Measurements from ENCODE around the gene LZTR1.
"Not testable (repeated sequence)": the region's sequence is repeated elsewhere in the genome, so short reads cannot be mapped to it uniquely, and the experiment has no call there.

Gene LZTR1

DNA sequence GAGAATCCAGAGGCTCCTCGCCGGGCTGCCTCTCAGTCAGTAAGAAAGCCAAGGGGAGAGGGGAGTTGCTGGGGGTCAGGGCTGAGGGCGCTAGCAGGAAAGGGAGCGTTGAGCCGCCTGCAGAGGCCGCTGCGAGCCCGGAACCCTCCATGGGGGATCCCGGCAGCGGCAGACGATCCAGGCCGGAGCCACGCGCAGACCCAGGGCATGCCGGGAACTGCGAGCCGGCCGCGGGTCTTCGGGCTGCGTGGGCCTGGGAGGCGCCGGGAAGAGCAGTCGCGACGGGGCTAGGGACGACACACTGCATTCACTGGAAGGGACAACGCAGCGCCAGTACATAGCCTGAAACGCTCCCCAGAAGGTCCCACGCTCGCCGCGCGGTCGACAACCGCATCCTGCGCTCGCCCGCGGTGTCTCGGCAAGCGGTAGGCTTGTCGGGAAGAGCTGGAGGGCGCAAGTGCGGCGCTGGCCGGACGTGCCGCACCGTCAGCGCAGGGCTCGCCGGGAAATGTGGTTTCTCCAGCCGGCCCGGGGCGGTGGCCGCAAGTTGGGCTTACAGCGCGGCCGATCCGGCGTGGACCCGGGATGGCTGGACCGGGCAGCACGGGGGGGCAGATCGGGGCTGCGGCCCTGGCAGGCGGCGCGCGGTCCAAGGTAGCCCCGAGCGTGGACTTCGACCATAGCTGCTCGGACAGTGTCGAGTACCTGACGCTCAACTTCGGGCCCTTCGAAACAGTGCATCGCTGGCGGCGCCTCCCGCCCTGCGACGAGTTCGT, at the start of gene LZTR1:
LZTR1 (plus strand) TSS at position 511 of the 776 bp plus-strand sequence; CDS start at position 586, 75 bp downstream.
- peak; percentile 80 for DNase-seq

DNA sequence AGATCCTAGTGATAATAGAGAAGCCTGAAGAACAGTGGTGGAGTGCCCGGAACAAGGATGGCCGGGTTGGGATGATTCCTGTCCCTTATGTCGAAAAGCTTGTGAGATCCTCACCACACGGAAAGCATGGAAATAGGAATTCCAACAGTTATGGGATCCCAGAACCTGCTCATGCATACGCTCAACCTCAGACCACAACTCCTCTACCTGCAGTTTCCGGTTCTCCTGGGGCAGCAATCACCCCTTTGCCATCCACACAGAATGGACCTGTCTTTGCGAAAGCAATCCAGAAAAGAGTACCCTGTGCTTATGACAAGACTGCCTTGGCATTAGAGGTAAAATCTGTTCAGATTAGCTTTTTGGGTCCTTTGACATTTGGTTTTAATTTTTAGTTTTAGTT, 48.2 kb upstream of the LZTR1 start:
- DNase-seq, result no peak

DNA sequence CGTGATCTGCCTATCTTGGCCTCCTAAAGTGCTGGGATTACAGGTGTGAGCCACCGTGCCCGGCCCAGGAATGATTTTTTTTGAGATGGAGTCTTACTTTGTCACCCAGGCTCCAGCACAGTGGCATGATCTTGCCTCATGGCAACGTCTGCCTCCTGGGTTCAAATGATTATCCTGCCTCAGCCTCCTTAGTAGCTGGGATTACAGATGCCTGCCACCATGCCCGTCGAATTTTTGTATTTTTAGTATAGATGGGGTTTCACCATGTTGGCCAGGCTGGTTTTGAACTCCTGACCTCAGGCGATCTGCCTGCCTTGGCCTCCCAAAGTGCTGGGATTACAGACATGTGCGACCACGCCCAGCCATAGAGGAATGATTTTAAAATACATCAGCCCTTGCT, 47.0 kb upstream of the LZTR1 start:
- DNase-seq, result not testable (repeated sequence)

DNA sequence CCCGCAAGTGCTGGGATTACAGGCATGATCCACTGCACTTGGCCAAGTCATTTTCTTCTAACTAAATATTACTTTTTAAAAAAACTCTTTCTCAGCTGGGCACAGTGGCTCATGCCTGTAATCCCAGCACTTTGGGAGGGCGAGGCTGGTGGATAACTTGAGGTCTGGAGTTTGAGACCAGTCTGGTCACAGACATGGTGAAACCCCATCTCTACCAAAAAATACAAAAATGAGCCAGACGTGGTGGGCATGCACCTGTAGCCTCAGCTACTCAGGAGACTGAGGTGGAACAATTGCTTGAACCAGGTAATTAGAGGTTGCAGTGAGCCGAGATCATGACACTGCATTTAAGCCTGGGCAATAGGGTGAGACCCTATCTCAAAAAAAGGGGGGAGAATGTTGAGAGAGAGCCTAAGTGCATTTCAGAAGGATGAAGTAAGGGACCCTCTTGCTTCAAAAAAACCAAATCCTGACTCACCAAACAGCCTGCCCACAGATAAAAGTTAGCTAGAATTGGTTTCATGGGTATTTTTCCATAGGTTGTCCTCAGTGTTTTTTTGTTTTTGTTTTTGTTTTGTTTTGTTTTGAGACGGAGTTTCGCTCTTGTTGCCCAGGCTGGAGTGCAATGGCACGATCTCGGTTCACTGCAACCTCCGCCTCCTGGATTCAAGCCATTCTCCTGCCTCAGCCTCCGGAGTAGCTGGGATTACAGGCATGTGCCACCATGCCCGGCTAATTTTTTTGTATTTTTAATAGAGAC, 46.1 kb upstream of the LZTR1 start:
- not testable (repeated sequence) for DNase-seq

DNA sequence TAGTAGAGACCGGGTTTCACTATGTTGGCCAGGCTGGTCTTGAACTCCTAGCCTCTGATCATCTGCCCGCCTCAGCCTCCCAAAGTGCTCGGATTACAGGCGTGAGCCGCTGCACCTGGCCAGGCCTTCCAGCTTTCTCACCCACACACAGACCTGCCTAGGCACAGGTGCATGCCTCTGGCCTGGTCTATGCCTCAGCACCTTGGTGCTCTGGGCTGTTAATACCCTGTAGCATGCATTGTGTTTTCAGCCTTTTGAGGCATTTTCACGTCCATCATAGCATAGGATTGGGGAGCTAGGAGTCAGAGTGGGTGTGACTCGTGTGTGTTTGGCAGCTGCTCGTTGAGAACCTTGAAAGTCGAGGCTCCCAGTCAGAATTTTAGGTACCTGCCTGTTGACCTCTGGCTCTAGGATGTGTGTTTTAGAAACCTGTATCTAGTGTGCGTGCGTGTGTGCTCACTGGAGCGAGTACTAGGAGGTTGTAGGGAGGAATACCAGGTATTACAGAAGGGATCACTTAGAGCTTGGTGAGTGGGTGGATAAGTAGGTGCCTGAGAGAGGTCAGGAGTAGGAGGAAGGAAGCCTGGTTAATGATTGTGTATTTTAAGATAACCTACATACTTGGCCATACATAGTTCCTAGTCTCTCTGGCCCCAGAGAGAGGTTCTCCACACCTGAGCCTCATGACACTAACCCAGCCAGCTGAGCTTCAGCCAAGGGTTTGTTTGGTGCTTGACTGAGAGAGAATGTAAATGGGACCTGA, 44.9 kb upstream of the LZTR1 start:
- no peak for DNase-seq

DNA sequence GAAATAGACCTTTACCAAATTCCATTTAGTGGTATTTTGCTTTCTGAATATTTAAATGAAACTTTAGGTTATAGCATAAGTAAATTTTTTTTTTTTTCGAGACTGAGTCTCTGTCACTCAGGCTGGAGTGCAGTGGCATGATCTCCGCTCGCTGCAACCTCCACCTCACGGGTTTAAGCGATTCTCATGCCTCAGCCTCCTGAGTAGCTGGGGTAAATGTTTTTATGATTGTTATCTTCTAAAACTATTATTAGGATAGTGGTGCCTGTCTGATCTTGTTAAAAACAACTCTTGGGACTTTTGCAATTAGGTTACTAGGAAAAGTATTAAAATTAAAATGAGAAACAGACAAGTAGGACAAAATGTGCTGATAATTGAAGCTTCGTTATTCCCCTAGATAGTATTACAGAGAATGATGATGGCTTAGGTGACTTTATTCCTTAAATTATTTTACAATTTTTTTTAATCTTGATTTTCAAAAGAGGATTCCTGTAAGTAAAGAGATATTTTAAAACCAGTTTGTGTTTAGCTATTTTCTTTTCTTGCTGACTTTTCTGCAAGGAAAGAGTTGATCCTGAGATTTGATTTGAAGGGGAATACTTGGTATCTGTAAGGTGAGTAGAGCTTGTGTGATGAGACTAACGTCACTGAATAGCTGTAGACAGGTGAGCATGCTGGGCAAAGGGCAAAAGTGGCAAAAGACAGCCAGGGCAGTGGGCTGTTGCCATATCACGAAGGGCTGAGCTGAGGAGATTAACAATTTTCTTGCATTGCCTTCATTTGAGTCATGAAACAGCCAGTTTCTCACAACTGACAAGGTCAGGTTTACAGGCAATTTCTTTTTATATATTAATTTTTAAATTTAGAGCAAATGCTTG, 44.1 kb upstream of the LZTR1 start:
- DNase-seq, result no peak

DNA sequence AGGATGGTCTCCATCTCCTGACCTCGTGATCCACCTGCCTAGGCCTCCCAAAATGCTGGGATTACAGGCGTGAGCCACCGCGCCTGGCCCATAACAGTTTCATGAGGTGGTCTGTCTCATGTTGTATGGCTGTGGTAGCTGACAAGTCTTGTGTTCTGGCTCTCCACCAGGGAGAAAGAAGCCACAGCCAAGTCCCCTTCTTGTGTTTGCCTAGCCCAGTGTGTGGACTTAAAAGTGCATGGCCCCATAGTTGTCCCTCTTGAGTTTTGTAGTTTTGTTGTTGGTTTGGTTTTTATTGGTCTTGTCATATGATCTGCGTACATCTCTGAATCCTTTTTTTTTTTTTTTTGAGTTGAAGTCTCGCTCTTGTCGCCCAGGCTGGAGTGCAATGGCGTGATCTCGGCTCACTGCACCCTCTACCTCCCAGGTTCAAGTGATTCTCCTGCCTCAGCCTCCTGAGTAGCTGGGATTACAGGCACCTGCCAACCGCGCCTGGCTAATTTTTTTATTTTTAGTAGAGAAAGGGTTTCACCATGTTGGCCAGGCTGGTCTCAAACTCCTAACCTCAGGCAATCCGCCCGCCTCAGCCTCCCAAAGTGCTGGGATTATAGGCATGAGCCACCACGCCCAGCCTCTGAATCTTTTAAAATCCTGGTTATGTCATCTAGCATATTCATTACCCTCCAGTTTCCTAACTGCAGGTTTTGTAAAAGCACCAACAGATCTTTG, 42.5 kb upstream of the LZTR1 start:
- DNase-seq, result not testable (repeated sequence)

DNA sequence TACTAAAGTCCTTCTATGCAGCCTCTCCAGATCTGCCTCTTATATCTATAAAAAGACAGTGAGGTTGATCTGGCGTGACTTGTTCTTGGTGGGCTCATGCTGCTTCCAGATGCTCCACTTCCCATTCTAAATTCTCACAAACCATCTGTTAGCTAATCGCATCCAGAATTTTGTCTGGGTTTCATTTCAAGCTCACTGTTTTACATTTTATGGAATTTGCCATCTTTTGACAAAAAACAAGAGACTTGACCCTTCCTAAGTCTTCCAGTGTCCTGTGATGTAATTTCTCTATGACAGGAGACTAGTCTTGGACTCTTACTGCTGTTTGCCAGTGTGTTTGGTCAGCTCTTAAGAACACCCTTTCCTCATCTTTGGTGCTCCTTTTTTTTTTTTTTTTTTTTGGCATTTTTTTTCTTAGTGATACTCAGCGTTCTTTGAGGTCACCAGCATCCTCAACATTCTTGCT, 41.9 kb upstream of the LZTR1 start:
- no peak for DNase-seq

DNA sequence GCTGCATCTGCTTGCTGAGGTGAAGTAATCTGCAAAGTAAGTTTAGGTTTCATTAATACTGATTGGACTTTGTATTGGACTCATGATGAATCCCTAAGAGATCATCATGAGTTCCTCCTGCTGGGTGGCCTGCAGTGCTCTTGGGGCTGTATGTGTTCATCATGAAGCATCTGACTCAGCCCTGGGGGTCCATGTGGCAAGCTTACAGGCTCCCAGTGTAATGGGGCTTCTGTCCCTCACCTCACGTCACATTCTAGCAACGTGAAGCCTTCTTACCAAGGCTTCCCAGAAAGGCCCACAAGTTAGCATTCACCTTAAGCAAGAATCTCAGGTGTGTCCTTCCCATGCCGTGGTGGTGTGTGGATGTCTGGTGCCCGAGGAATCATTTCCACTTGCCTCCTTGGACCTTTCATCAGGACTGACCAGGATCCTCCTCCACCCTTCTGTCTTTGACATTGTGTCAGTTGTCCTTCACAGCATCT, 41.2 kb upstream of the LZTR1 start:
- DNase-seq, result no peak

DNA sequence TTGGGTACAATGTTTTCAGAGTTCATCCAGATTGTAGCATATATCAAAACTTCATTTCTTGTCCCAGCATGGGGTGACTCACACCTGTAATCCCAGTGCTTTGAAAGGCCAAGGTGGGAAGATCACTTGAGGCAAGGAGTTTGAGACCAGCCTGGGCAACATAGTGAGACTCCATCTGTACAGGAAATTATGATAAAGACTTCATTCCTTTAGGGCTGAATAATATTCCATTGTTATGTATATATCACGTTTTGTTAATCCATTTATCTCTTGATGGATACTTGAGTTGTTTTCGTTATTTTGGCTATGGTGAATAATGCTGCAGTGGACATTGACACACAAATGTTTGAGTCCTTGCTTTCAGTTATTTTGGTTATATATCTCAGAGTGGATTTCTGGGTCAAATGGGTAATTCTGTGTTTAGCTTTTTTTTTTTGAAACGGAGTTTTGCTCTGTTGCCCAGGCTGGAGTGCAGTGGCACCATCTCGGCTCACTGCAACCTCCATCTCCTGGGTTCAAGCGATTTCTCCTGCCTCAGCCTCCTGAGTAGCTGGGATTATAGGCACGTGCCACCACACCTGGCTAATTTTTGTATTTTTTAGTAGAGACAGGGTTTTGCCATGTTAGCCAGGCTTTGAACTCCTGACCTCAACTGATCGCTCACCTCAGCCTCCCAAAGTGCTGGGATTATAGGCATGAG, 39.7 kb upstream of the LZTR1 start:
- DNase-seq, result not testable (repeated sequence)

DNA sequence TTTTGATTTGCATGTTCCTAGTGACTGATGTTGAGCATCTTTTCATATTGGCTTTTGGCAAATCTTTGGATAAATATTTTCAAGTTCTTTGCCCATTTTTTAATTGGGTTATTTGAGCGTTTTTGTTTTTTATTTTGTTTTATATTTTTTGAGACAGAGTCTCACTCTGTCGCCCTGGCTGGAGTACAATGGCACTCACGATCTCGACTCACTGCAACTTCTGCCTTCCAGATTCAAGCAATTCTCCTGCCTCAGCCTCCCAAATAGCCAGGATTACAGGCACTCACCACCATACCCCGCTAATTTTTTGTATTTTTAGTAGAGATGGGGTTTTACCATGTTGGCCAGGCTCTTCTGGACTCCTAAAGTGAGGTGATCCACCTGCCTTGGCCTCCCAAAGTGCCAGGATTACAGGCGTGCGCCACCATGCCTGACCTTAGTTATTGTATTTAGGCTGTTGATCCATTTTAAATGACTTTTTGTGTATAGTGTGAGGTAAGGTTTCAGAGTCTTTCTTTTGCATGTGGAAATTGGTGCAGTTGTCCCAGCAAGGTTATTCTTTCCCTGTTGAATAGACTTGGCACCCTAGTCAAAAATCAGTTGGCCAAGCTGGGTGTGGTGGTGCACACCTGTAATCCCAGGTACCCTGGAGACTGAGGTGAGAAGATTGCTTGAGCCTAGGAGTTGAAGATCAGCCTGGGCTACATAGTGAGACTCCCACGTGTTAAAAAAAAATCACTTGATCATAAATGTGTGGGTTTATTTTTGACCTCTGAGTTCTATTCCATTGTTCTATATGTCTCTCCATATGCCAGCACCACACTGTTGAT, 38.8 kb upstream of the LZTR1 start:
- DNase-seq, result no peak

DNA sequence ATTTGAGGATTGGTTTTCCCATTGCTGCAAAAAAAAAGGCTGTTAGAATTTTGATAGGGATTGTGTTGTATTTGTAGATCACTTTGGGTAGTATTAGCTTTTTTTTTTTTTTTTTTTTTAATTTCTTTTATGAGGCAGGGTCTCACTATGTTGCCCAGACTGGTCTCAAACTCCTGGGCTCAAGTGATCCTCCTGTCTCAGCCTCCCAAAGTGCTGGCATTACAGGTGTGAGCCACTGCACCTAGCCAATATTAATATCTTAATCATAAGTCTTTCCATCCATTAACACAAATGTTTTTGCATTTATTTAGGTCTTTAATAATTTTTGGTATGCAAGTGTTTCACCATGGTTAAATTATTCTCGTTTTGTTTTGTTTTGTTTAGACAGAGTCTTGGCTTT, 38.1 kb upstream of the LZTR1 start:
- DNase-seq, result no peak

DNA sequence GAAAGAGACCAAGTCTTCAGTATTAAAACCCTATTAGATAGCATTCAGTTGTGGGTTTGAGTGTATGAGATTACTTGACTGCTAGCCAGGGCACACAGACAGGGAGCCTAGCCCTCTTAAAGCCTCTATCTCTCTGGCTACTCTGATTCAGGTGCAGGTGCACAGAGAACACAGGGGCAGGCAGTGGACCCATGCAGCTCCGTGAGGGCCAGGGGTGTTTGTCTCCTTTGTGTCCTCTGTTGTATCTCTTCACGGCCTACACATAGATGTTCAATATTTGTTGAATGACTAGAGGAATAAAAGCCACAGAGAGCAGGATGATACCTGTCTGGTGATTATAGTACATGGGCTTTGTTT, 36.5 kb upstream of the LZTR1 start:
- no peak for DNase-seq

DNA sequence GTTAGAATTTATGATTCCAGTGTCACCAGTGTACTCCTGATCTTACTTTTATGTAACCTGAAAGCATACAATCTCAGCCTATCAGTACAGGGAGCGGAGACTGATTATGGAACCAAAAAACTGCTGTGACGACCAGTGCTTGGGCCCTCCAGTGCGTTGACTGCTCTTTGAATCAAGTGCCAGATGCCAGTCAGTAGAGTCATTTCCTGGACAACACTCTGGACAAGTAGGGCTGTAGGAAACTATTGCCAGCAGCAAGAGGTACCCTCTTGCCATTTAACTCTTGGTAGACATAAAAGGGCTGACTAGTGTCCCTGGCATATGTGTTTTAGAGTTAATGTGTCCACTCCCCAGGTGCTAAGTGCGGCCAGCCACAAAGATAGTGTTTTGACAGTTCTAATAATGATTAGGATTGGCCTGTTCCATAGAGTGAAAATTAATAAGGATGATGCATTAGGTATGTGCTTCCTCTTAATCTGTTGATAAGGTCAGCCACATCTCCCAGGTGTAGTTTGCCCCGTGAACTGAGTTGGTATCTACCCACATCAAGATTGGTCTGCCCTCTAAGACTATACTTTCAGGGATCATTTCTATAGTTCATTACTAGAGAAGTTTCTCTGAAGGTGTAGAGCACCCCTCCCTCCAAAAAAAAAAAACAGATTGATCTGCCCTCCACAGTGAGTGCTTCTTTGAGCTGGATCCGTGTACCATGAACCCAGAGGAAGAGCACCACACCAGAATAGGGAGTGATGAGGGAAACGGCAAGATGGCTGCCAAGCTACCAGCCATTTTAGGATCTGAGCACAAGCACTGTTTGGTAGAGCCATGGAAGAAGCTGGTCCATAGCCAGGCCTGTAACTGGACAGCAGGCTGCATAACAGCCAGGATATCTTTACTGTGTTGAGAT, 35.8 kb upstream of the LZTR1 start:
- DNase-seq, result no peak

DNA sequence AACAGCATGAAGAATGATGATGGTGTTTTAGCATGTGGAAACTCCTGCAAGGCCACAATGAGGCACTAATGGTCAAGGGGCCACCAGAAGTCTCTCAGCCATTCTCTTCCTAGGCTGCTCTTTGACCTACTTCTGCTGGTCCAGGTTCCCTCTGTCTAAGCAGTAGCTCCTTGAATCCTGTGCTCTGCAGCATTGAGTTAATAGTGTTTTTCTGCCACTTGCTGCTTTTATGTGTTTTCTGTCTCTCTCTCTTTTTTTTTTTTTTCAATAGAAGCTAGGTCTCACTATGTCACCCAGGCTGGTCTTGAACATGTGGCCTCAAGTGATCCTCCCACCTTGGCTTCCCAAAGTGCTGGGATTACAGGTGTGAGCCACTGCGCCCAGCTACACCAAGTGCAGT, 35.1 kb upstream of the LZTR1 start:
- no peak for DNase-seq

DNA sequence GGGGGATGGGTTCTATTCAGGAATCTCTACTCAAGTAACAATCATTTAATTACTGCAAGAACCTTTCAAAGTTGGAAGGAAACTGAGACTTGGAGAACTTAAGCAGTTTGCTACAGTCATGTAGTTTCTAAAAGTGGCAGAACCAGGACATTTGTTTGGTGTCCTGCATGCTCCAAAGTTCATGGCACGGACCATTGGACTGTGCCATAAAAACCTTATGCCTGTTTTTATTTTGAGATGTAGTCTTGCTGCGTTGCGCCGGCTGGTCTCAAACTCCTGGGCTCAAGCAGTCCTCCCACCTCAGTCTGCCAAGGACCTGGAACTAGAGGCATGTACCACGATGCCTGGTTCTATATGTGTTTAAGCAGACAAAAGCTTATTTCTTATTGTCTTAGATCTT, 33.6 kb upstream of the LZTR1 start:
- DNase-seq, result no peak

DNA sequence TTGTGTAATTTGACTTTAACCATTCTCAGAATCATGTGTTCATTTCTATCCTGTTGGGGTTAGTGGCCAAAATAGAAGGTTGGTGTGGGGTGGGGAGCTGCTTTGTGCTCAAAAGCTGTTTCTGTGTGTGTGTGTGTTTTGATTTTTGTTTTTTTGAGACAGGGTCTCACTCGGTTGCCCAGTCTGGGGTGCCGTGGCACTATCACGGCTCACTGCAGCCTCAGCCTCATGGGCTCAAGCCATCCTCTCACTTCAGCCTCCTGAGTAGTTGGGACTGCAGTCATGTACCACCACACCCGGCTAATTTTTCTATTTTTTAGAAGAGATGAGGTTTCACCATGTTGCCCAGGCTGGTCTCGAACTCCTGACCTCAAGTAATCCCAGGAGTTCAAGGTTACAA, 33.1 kb upstream of the LZTR1 start:
- no peak for DNase-seq

DNA sequence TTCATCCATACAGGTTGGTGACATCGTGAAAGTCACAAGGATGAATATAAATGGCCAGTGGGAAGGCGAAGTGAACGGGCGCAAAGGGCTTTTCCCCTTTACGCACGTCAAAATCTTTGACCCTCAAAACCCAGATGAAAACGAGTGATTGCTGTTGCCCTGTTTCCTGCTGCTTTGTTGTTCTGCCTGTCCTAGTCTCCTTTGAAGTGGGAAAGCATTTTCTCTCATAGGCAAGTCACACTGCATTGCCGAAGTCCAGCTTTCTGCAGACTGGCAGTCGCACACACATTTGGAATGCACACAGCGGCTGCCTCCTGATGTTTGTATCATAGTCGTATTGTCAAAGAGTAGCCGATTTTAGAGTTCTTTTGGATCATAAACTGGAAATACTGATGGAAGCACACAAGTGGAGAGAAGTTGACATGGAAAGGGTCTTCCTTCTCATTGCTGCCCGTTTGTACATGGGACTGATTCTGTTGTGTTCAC, 32.4 kb upstream of the LZTR1 start:
- no peak for DNase-seq
